GM23248 (cell line): ENCODE measurements around the gene UBAC2. TPM values are rescaled to one million over a fixed set of nuclear protein-coding genes. Genes with fewer than 3 reads are reported as not detected.

Source experiments
- DNase-seq: peaks from one replicate; pipeline ENCODE4 v3.0.0-alpha.2; 2015
- H2AFZ ChIP-seq: fragments of 200-600 bp; sonication (generic); 2 replicates; pipeline ENCODE4 v1.6.1; 2016; ENCODE audit warnings: antibody characterized with exemption
- H3F3A ChIP-seq: fragments of 200-600 bp; sonication (generic); 2 replicates; pipeline ENCODE4 v1.6.1; 2016; ENCODE audit warnings: mild to moderate bottlenecking, antibody characterized with exemption, mixed run types; ENCODE audit not compliant: insufficient read depth
- H3K27ac ChIP-seq: fragments of 200-600 bp; sonication (generic); 2 replicates; pipeline ENCODE4 v1.5.1; 2016; ENCODE audit warnings: mild to moderate bottlenecking
- H3K27me3 ChIP-seq: fragments of 200-600 bp; sonication (generic); replicated peaks from 2 replicates; pipeline ENCODE4 v1.6.1; 2016; ENCODE audit warnings: mild to moderate bottlenecking; ENCODE audit not compliant: insufficient read depth
- H3K36me3 ChIP-seq: fragments of 200-600 bp; sonication (generic); 2 replicates; pipeline ENCODE4 v1.6.1; 2016; ENCODE audit warnings: low read depth, mild to moderate bottlenecking
- H3K4me1 ChIP-seq: fragments of 200-600 bp; sonication (generic); 2 replicates; pipeline ENCODE4 v1.6.1; 2016; ENCODE audit warnings: mild to moderate bottlenecking; ENCODE audit not compliant: insufficient read depth
- H3K4me2 ChIP-seq: fragments of 200-600 bp; sonication (generic); one replicate; pipeline ENCODE4 v1.6.1; 2016; ENCODE audit warnings: mild to moderate bottlenecking; ENCODE audit not compliant: unreplicated experiment
- H3K4me3 ChIP-seq: fragments of 200-600 bp; sonication (generic); 2 replicates; pipeline ENCODE4 v1.5.1; 2016; ENCODE audit warnings: mild to moderate bottlenecking
- H3K79me2 ChIP-seq: fragments of 200-600 bp; sonication (generic); 2 replicates; pipeline ENCODE4 v1.6.1; 2016; ENCODE audit warnings: mild to moderate bottlenecking; ENCODE audit not compliant: insufficient read depth
- H3K9ac ChIP-seq: fragments of 200-600 bp; sonication (generic); 2 replicates; pipeline ENCODE4 v1.6.1; 2016; ENCODE audit warnings: mild to moderate bottlenecking
- H3K9me2 ChIP-seq: fragments of 200-600 bp; sonication (generic); 2 replicates; pipeline ENCODE4 v1.6.1; 2016; ENCODE audit warnings: mixed run types, mild to moderate bottlenecking, moderate library complexity; ENCODE audit not compliant: insufficient read depth
- H3K9me3 ChIP-seq: fragments of 200-600 bp; sonication (generic); one replicate; pipeline ENCODE4 v1.6.1; 2017; ENCODE audit warnings: low read depth
- H4K20me1 ChIP-seq: fragments of 200-600 bp; sonication (generic); 2 replicates; pipeline ENCODE4 v1.6.0; 2016; ENCODE audit not compliant: insufficient read depth
- EZH2 ChIP-seq: fragments of 200-600 bp; sonication (generic); IDR thresholded peaks from 2 replicates; pipeline ENCODE4 v1.6.1; 2018; ENCODE audit warnings: antibody characterized with exemption, mild to moderate bottlenecking; ENCODE audit not compliant: insufficient read depth, poor library complexity, severe bottlenecking
- EZH2phosphoT487 ChIP-seq: fragments of 200-600 bp; sonication (generic); IDR thresholded peaks from 2 replicates; pipeline ENCODE4 v1.6.1; 2018; ENCODE audit warnings: antibody characterized with exemption, moderate library complexity, mild to moderate bottlenecking, low read depth; ENCODE audit not compliant: insufficient read depth
- WGBS, 2 experiments: methylation state at CpG; one replicate each; pipeline ENCODE4 v1.1.6; 2015 to 2017; ENCODE audit warnings: low lambda C conversion rate in 2 of 2, low coverage in 1 of 2; ENCODE audit errors: missing lambda C conversion rate in 2 of 2; 5-methylcytosine and 5-hydroxymethylcytosine counted together
- in situ Hi-C: fragments of 300-500 bp; cut with MboI; formaldehyde crosslinking; loops from 2 replicates; pipeline ENCODE4 v1.15.0; 2020
- polyA plus RNA-seq: library from polyadenylated mRNA; unstranded; fragments of >200 nt; fragmentation: Nextera tagmentation; extraction: Ambion mirVana; gene quantifications from 2 replicates; pipeline ENCODE4 v1.2.1, GENCODE V29; 2016
- total RNA-seq: library from RNA; depleted of rRNA; stranded (reverse); fragments of >200 nt; shearing (Covaris generic); gene quantifications from 2 replicates; pipeline ENCODE4 v1.2.3, GENCODE V29; 2014

UBAC2 gene
- total and polyA plus RNA-seq, 2 experiments from 2014 or later: 66.1 to 95.9 TPM

GRCh38 chr13:99353246-99353600 lies 152.6 kb downstream of the UBAC2 start:
- TF ChIP-seq EZH2: no peak
- no peak for TF ChIP-seq EZH2phosphoT487
- Histone ChIP-seq H3K9me3 (no peaks in the 10 kb centered on the region), H3K4me3 (no peak overlapping the region), H3K9me2 (no peaks in the 10 kb centered on the region), H3K27ac (no peak overlapping the region), H3K79me2 (no peaks in the 10 kb centered on the region), H3F3A (peaks cover 5% of the 10 kb centered on the region), H3K36me3 (no peaks in the 10 kb centered on the region), H2AFZ (no peak overlapping the region), H4K20me1 (no peaks in the 10 kb centered on the region; the same call in 1 of the 2 replicates), H3K4me2 (no peak overlapping the region), H3K9ac (no peak overlapping the region), H3K27me3 (no peaks in the 10 kb centered on the region), H3K4me1 (peaks cover 21% of the 10 kb centered on the region)
- no peak for DNase-seq
- WGBS, 2 experiments: 99 to 100% methylated on average over 2 of the region's 2 CpGs
- in situ Hi-C loops: no loop called here

DNA sequence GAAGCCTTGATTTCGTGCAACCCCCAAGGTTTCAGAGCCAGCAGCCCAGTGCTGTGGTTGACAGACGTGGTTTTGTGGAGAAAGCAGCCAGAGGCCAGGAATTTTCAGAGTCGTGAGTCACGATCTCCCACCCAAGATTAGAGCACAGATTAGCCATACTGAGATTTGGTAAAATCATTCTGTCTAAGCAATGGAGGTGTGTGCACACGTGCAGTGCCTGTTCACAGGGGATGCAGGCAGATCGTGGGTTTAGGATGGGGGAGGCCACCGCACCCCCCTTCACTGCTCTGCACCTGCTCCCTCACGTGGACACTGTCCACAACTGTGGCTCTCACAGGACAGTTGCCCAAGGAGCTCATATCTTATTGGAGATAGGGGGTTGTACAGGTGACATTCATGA lies 153.2 kb downstream of the UBAC2 start:
- Histone ChIP-seq H3F3A (peaks cover 5% of the 10 kb centered on the region), H3K4me2 (no peak overlapping the region), H3K27ac (no peak overlapping the region), H3K4me1 (peaks cover 21% of the 10 kb centered on the region), H3K9me3 (no peaks in the 10 kb centered on the region), H3K79me2 (no peaks in the 10 kb centered on the region), H4K20me1 (no peaks in the 10 kb centered on the region; the same call in 1 of the 2 replicates), H3K4me3 (no peak overlapping the region), H3K9me2 (no peaks in the 10 kb centered on the region), H3K36me3 (no peaks in the 10 kb centered on the region), H2AFZ (no peak overlapping the region), H3K9ac (no peak overlapping the region), H3K27me3 (no peaks in the 10 kb centered on the region)
- in situ Hi-C loops: no loop called here
- TF ChIP-seq EZH2: no peak
- no peak for TF ChIP-seq EZH2phosphoT487
- DNase-seq: peak; percentile 34
- WGBS, 2 experiments: 70 to 82% methylated on average over 8 of the region's 8 CpGs

GRCh38 chr13:99354371-99354951 lies 153.8 kb downstream of the UBAC2 start:
- Histone ChIP-seq H3K79me2 (no peaks in the 10 kb centered on the region), H3K9ac (no peak overlapping the region), H4K20me1 (no peaks in the 10 kb centered on the region; the same call in 1 of the 2 replicates), H3K4me2 (no peak overlapping the region), H3K9me2 (no peaks in the 10 kb centered on the region), H3K4me3 (no peak overlapping the region), H3K36me3 (no peaks in the 10 kb centered on the region), H2AFZ (no peak overlapping the region), H3K27me3 (no peaks in the 10 kb centered on the region), H3F3A (peaks cover 5% of the 10 kb centered on the region), H3K27ac (no peak overlapping the region), H3K4me1 (peaks cover 21% of the 10 kb centered on the region), H3K9me3 (no peaks in the 10 kb centered on the region)
- WGBS, 2 experiments: 65 to 75% methylated on average over 8 of the region's 8 CpGs
- TF ChIP-seq EZH2 (no peak), EZH2phosphoT487 (no peak)
- in situ Hi-C loops: no loop called here
- DNase-seq: peak; percentile 5

GRCh38 chr13:99355267-99356011 lies 154.8 kb downstream of the UBAC2 start:
- Histone ChIP-seq H3K4me2 (no peak overlapping the region), H3K4me3 (no peak overlapping the region), H3K4me1 (peaks cover 21% of the 10 kb centered on the region), H3K79me2 (no peaks in the 10 kb centered on the region), H3K36me3 (no peaks in the 10 kb centered on the region), H3K9ac (no peak overlapping the region), H3K27me3 (no peaks in the 10 kb centered on the region), H2AFZ (no peak overlapping the region), H4K20me1 (no peaks in the 10 kb centered on the region), H3K27ac (no peak overlapping the region), H3K9me2 (no peaks in the 10 kb centered on the region), H3K9me3 (no peaks in the 10 kb centered on the region), H3F3A (peaks cover 5% of the 10 kb centered on the region)
- TF ChIP-seq EZH2phosphoT487 (no peak), EZH2 (no peak)
- WGBS, 2 experiments: 98 to 99% methylated on average over 18 of the region's 18 CpGs
- DNase-seq: no peak
- in situ Hi-C loops: no loop called here
